NOMO-1 treated with DMSO at 0.1 percent for 48 hours (cell line): Measurements from ENCODE around the gene RGS19.
"Not testable (repeated sequence)": the region's sequence is repeated elsewhere in the genome, so short reads cannot be mapped to it uniquely, and the experiment has no call there.

Experiments
- DNase-seq: peaks from one replicate; lab custom pipeline; 2025; ENCODE audit not compliant: unreplicated experiment; lab: John Stamatoyannopoulos, UW

RGS19 gene

GRCh38 chr20:64095455-64095854, 16.1 kb upstream of the RGS19 start:
- DNase-seq, result no peak

- DNase-seq, result no peak
These were observed 13.7 kb upstream of the RGS19 start for GRCh38 chr20:64093013-64093503.

GRCh38 chr20:64092258-64093012, 13.1 kb upstream of the RGS19 start:
- DNase-seq, result no peak

GRCh38 chr20:64091770-64092169, 12.5 kb upstream of the RGS19 start:
- DNase-seq, result no peak

- no peak for DNase-seq
These were observed 12.0 kb upstream of the RGS19 start for GRCh38 chr20:64091340-64091739.

- DNase-seq, result no peak
These were observed 10.8 kb upstream of the RGS19 start for GRCh38 chr20:64090165-64090564.

- DNase-seq, result not testable (repeated sequence)
These were observed 9.3 kb upstream of the RGS19 start for GRCh38 chr20:64088586-64088985.

- DNase-seq, result not testable (repeated sequence)
These were observed 8.0 kb upstream of the RGS19 start for GRCh38 chr20:64087226-64087825.

- no peak for DNase-seq
These were observed 7.5 kb upstream of the RGS19 start for GRCh38 chr20:64086801-64087200.

- DNase-seq, result no peak
These were observed 5.4 kb upstream of the RGS19 start for GRCh38 chr20:64084685-64085152.

GRCh38 chr20:64083804-64084684, 4.7 kb upstream of the RGS19 start, which contains the start of gene LKAAEAR1:
TSS of gene LKAAEAR1 (minus strand) at chr20:64084398. CDS start at chr20:64084219, 179 bp downstream.
- no peak for DNase-seq

- peak; percentile 70 for DNase-seq
These were observed 4.1 kb upstream of the RGS19 start for GRCh38 chr20:64083378-64083803.

GRCh38 chr20:64082820-64083377, 3.6 kb upstream of the RGS19 start:
- no peak for DNase-seq

GRCh38 chr20:64082126-64082731, 2.9 kb upstream of the RGS19 start:
- no peak for DNase-seq

- DNase-seq, result no peak
These were observed 2.3 kb upstream of the RGS19 start for GRCh38 chr20:64081624-64081964.

GRCh38 chr20:64080813-64081623, 1.7 kb upstream of the RGS19 start:
- DNase-seq, result no peak

- no peak for DNase-seq
These were observed 895 bp upstream of the RGS19 start, which contains the start of gene OPRL1 for GRCh38 chr20:64080013-64080812. TSS of gene OPRL1 (plus strand) at chr20:64080082. CDS start at chr20:64092721, 12,639 bp downstream.

GRCh38 chr20:64078934-64079272, 415 bp downstream of the RGS19 start:
- DNase-seq, result no peak
